Prostate gland (tissue), 2 donors: ENCODE measurements around the gene SLC25A1.

Source experiments
- POLR2A ChIP-seq: fragments of 450-650 bp; IDR thresholded peaks from one replicate; pipeline ENCODE4 v1.6.1; 2016; ENCODE audit warnings: antibody characterized with exemption, mild to moderate bottlenecking
- TF ChIP-seq, protein P1 (sequence below), 4 experiments: fragments of 200-600 bp in 2 of 4; fragments of 450-650 bp in 2 of 4; sonication (generic) in 2 of 4; IDR thresholded peaks; 1 replicate in 3 of 4; 2 replicates in 1 of 4; pipeline ENCODE4 v1.5.1; 2016 to 2019; ENCODE audit warnings: antibody characterized with exemption in 4 of 4, mild to moderate bottlenecking in 2 of 4, moderate library complexity in 2 of 4

DNA sequence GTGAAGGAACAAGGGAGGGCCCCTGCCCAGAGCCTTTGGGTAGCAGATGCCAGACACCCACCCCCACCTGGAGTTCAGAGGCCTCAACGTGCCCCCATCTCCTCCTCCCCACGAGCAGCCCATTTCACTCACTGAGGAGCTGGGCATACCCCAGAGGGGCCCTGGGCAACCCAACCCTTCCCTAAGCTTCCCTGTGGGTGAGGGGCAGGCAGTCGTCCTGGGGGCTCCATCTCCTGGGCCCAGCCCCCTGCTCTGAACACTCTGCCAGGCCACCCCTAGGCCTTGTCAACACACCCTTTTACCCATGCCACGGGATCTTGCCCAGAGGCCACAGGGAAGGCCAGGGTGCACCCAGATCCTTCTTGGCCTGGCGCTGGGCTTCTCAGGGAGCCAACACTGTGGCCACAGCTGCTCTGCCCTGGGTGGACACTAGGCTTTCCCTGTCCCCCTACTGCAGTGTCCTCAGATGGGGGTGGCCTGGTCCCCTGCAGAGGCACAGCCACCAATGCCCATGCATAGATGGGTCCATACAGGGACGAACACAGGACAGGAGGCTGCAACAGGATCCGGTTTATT, 3.4 kb downstream of the SLC25A1 start:
- TF ChIP-seq, protein P1, sequence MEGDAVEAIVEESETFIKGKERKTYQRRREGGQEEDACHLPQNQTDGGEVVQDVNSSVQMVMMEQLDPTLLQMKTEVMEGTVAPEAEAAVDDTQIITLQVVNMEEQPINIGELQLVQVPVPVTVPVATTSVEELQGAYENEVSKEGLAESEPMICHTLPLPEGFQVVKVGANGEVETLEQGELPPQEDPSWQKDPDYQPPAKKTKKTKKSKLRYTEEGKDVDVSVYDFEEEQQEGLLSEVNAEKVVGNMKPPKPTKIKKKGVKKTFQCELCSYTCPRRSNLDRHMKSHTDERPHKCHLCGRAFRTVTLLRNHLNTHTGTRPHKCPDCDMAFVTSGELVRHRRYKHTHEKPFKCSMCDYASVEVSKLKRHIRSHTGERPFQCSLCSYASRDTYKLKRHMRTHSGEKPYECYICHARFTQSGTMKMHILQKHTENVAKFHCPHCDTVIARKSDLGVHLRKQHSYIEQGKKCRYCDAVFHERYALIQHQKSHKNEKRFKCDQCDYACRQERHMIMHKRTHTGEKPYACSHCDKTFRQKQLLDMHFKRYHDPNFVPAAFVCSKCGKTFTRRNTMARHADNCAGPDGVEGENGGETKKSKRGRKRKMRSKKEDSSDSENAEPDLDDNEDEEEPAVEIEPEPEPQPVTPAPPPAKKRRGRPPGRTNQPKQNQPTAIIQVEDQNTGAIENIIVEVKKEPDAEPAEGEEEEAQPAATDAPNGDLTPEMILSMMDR (IDR thresholded peaks at IDR 0.05) = no peak
- no peak for TF ChIP-seq POLR2A
